Spleen (tissue), 11 donors: ENCODE measurements around the gene DDX3Y. TPM values are rescaled to one million over a fixed set of nuclear protein-coding genes. Genes with fewer than 3 reads are reported as not detected.

ENCODE experiments used
- DNase-seq: peaks from one replicate; pipeline ENCODE4 v3.0.0-alpha.2; 2020
- H3K27ac ChIP-seq, 8 donors: fragments of 200-600 bp; sonication (generic) in 7 of 8; 1 replicate in 4 of 8; 2 replicates in 4 of 8; pipeline versions ENCODE4 v1.5.0 to v1.8.0; 2016 to 2021; ENCODE audit warnings: inconsistent platforms in 4 of 8, mild to moderate bottlenecking in 4 of 8, moderate library complexity in 1 of 8
- H3K27me3 ChIP-seq, 7 donors: fragments of 200-600 bp; sonication (generic) in 6 of 7; replicated peaks in 1 of 7; 1 replicate in 4 of 7; 2 replicates in 3 of 7; pipeline versions ENCODE4 v1.5.0 to v1.8.0; 2016 to 2021; ENCODE audit warnings: inconsistent platforms in 3 of 7, mild to moderate bottlenecking in 1 of 7
- H3K36me3 ChIP-seq, 6 donors: fragments of 200-600 bp; sonication (generic) in 5 of 6; 1 replicate in 4 of 6; 2 replicates in 2 of 6; pipeline versions ENCODE4 v1.5.0 to v1.8.0; 2016 to 2021; ENCODE audit warnings: inconsistent platforms in 2 of 6
- H3K4me1 ChIP-seq, 6 donors: fragments of 200-600 bp; sonication (generic) in 5 of 6; 1 replicate in 3 of 6; 2 replicates in 3 of 6; pipeline versions ENCODE4 v1.5.0 to v1.8.0; 2016 to 2021; ENCODE audit warnings: inconsistent platforms in 3 of 6
- H3K4me3 ChIP-seq, 8 donors: fragments of 200-600 bp; sonication (generic) in 7 of 8; 1 replicate in 4 of 8; 2 replicates in 4 of 8; pipeline versions ENCODE4 v1.5.0 to v1.8.0; 2016 to 2021; ENCODE audit warnings: inconsistent platforms in 4 of 8, mild to moderate bottlenecking in 4 of 8, moderate library complexity in 2 of 8
- H3K9me3 ChIP-seq, 8 donors: fragments of 200-600 bp; sonication (generic) in 7 of 8; 1 replicate in 4 of 8; 2 replicates in 4 of 8; pipeline versions ENCODE4 v1.5.0 to v1.8.0; 2016 to 2021; ENCODE audit warnings: inconsistent platforms in 4 of 8
- CTCF ChIP-seq, 11 experiments: fragments of 200-600 bp in 7 of 11; fragments of 450-650 bp in 4 of 11; sonication (generic) in 4 of 11; IDR thresholded peaks in 8 of 11; conservative IDR thresholded peaks in 3 of 11; 1 replicate in 7 of 11; 2 replicates in 4 of 11; pipeline versions ENCODE4 v1.4.0 to v1.8.0; 2016 to 2021; ENCODE audit warnings: antibody characterized with exemption in 11 of 11, inconsistent platforms in 4 of 11, mild to moderate bottlenecking in 1 of 11
- POLR2A ChIP-seq, 3 donors: fragments of 450-650 bp; IDR thresholded peaks; one replicate each; pipeline ENCODE4 v1.5.1; 2017; ENCODE audit warnings: antibody characterized with exemption in 3 of 3, mild to moderate bottlenecking in 1 of 3
- POLR2AphosphoS5 ChIP-seq, 3 donors: sonication (generic); formaldehyde crosslinking; IDR thresholded peaks; one replicate each; pipeline ENCODE4 v1.5.1; 2017; ENCODE audit warnings: antibody characterized with exemption in 3 of 3
- WGBS, 5 donors: extraction: QIAGEN DNeasy Blood & Tissue Kit in 3 of 5; methylation state at CpG; one replicate each; pipeline versions ENCODE4 v1.1.5 to v1.1.7; 2013 to 2018; 5-methylcytosine and 5-hydroxymethylcytosine counted together
- intact Hi-C: fragments of 100-400 bp; cut with DNase I; formaldehyde crosslinking; loops from one replicate; pipeline ENCODE4 v1.15.0; 2023; ENCODE audit warnings: low total_unique reads
- polyA plus RNA-seq, 3 donors: library from polyadenylated mRNA; stranded (reverse); fragments of 200-250 nt; gene quantifications; one replicate each; pipeline ENCODE4 v1.2.1, GENCODE V29; 2013
- total RNA-seq, 7 donors: library from RNA; depleted of rRNA in 3 of 7; stranded (reverse); fragments of >200 nt in 3 of 7; fragmentation: NEBNext Ultra II Directional in 4 of 7; extraction: Animal tissue kit (Norgen Biotek cat#: 25700) in 4 of 7; gene quantifications; one replicate each; pipeline versions ENCODE4 v1.1.0 to v1.2.1, GENCODE V29; 2016 to 2021
- donor health status: healthy with polysubstance abuse.
- donor health status: DM: no; HTN: no; CAD: no; lungs with moderate emphysema.
- donor health status: DM: no; HTN: no; CAD: no.
- donor health status: Bipolar disorder and iron deficiency.
- donor health status: healthy.
- donor health status: DM: no; HTN: no; CAD: no.
- donor health status: DM: yes; HTN: yes; CAD: no.

The DDX3Y gene
- total and polyA plus RNA-seq, 10 donors, result 0.02 to 108 (median 30.7) TPM; not detected in 3

- no peaks in the 10 kb centered on the region for H3K4me1 ChIP-seq
- WGBS, 5 donors, result 68 to 83% (median 82%) methylated on average over 3 of the region's 3 CpGs; no CpG with 5 or more reads in 2 of the 5 donors
- no peaks in the 10 kb centered on the region for H3K27me3 ChIP-seq
- TF ChIP-seq POLR2A (IDR thresholded peaks at IDR 0.05) (no peak), POLR2AphosphoS5 (IDR thresholded peaks at IDR 0.05) (no peak), CTCF (IDR thresholded peaks at IDR 0.05 in 8 of 11, conservative IDR thresholded peaks at IDR 0.05 in 3 of 11) (no peak)
- no peak overlapping the region for H3K4me3 ChIP-seq
- no peak for DNase-seq
- intact Hi-C loops, result no loop called here
- H3K36me3 ChIP-seq, result no peaks in the 10 kb centered on the region
- H3K9me3 ChIP-seq, result no peaks in the 10 kb centered on the region
- no peak overlapping the region for H3K27ac ChIP-seq
These were observed 23.4 kb downstream of the DDX3Y start for GRCh38 chrY:12928043-12928442.

GRCh38 chrY:12941725-12942687, 37.3 kb downstream of the DDX3Y start:
- no peaks in the 10 kb centered on the region for H3K9me3 ChIP-seq
- intact Hi-C loops, result no loop called here
- no peak overlapping the region for H3K27ac ChIP-seq
- 84 to 87% (median 87%) methylated on average over 4 to 5 of the region's 5 CpGs; no CpG with 5 or more reads in 2 of the 5 donors for WGBS, 5 donors
- H3K4me1 ChIP-seq, result no peaks in the 10 kb centered on the region
- TF ChIP-seq POLR2A (IDR thresholded peaks at IDR 0.05) (no peak), CTCF (IDR thresholded peaks at IDR 0.05 in 8 of 11, conservative IDR thresholded peaks at IDR 0.05 in 3 of 11) (no peak), POLR2AphosphoS5 (IDR thresholded peaks at IDR 0.05) (no peak)
- no peaks in the 10 kb centered on the region for H3K27me3 ChIP-seq
- no peak overlapping the region for H3K4me3 ChIP-seq
- no peak for DNase-seq
- H3K36me3 ChIP-seq, result no peaks in the 10 kb centered on the region

Other genes starting within 250 kb of the DDX3Y start
- 10 to 100 TPM in 2 of 7 donors, under 1 TPM in 1, not detected in 4; 0.17 to 33.5 (median 26.9) TPM for gene USP9Y, start 203.6 kb upstream of the DDX3Y start, total RNA-seq
- 10 to 100 TPM in 2 of 3 donors, not detected in 1; 23.2 to 24.5 TPM for gene USP9Y, start 203.6 kb upstream of the DDX3Y start, polyA plus RNA-seq